ENCODE results near the gene MRPL28.

GRCh38 chr16:346587-346986 is 23.8 kb downstream of the MRPL28 start:
- TF ChIP-seq CTCF (conservative IDR thresholded peaks at IDR 0.05 in 1 of 2, IDR thresholded peaks at IDR 0.05 in 1 of 2; ENCODE audit: extremely low read depth in 1 of 2, insufficient read depth in 1 of 2, low read depth in 1 of 2, low read length in 2 of 2): no peak
- no peak for TF ChIP-seq EZH2 (IDR thresholded peaks at IDR 0.05; ENCODE audit: borderline replicate concordance, low read length)
